ENCODE data around the gene MLF1.

GRCh38 chr3:158559504-158559903 lies 11.5 kb upstream of the MLF1 start:
- TF ChIP-seq CTCF (IDR thresholded peaks at IDR 0.05) = no peak
- TF ChIP-seq EZH2 (IDR thresholded peaks at IDR 0.05; ENCODE audit: borderline replicate concordance, insufficient read depth, low read depth, low read length, poor library complexity, severe bottlenecking) = no peak

Data from B cell (primary cell).